HepG2 (cell line): Measurements from ENCODE around the gene TMEM258. TPM values are rescaled to one million over a fixed set of nuclear protein-coding genes. Genes with fewer than 3 reads are reported as not detected.

Experiments used
- ATAC-seq: fragments of 200-7000 bp; cut with Tn5 transposase; 3 replicates; pipeline ENCODE4 v1.9.1; 2020; ENCODE audit warnings: mild to moderate bottlenecking, moderate library complexity
- BruUV-seq: library from RNA; stranded (reverse); fragments of 400-500 nt; replicated peaks from 2 replicates; lab custom pipeline; 2021; lab: Mats Ljungman, UMichigan
- CTCF ChIA-PET: fragments of 300-600 bp; formaldehyde crosslinking; extraction: SDS; loops from one replicate; lab custom pipeline; 2021; ENCODE audit warnings: low total read pairs, inconsistent platforms, low intra/inter-chr PET ratio; lab: Yijun Ruan, JAX
- POLR2A ChIA-PET: fragments of 350-600 bp; sonication (Branson Sonifier 250); formaldehyde crosslinking; loops from one replicate; lab custom pipeline; 2020; ENCODE audit warnings: antibody characterized with exemption, inconsistent platforms; lab: Yijun Ruan, JAX
- DNase-seq: peaks from one replicate; pipeline ENCODE4 v3.0.0-alpha.2; 2015; ENCODE audit warnings: low spot score
- FAIRE-seq: peaks from 3 replicates; lab custom pipeline; 2011; peaks lifted over from hg19 to GRCh38; lab: Jason Lieb, UNC
- H2AFZ ChIP-seq: one replicate; pipeline ENCODE4 v1.6.1; 2011; ENCODE audit warnings: low read length, inconsistent platforms
- H3K27ac ChIP-seq: fragments of 300-600 bp; 3 replicates; pipeline ENCODE4 v1.8.0; 2011; ENCODE audit warnings: mixed run types, mild to moderate bottlenecking, mixed read lengths, low read length, inconsistent platforms; ENCODE audit not compliant: insufficient read depth; ENCODE audit errors: extremely low read length
- H3K27me3 ChIP-seq, 2 experiments: fragments of 200-600 bp in 1 of 2; 2 replicates in 1 of 2; 3 replicates in 1 of 2; pipeline versions ENCODE4 v1.6.0 to v1.8.0; 2011; ENCODE audit warnings: low read length in 2 of 2, mild to moderate bottlenecking in 2 of 2, moderate library complexity in 2 of 2, inconsistent platforms in 1 of 2; ENCODE audit not compliant: insufficient read depth in 2 of 2, control insufficient read depth in 1 of 2
- H3K36me3 ChIP-seq, 2 experiments: fragments of 200-600 bp in 1 of 2; replicated peaks in 1 of 2; 2 replicates in 1 of 2; 3 replicates in 1 of 2; pipeline versions ENCODE4 v1.5.1 to v1.8.0; 2011; ENCODE audit warnings: low read length in 2 of 2, inconsistent platforms in 1 of 2; ENCODE audit not compliant: insufficient read depth in 2 of 2, control insufficient read depth in 1 of 2
- H3K4me1 ChIP-seq: 2 replicates; pipeline ENCODE4 v1.5.1; 2012; ENCODE audit warnings: low read length, inconsistent platforms; ENCODE audit not compliant: insufficient read depth
- H3K4me2 ChIP-seq: 2 replicates; pipeline ENCODE4 v1.6.0; 2011; ENCODE audit warnings: low read depth, low read length, inconsistent platforms
- H3K4me3 ChIP-seq, 3 experiments: fragments of 200-600 bp in 1 of 3; sonication (generic), shearing (Covaris generic) in 1 of 3; replicated peaks in 1 of 3; 2 replicates each; pipeline ENCODE4 v1.5.1; 2011 to 2016; ENCODE audit warnings: low read length in 3 of 3, inconsistent platforms in 2 of 3, low read depth in 2 of 3, mild to moderate bottlenecking in 2 of 3, control low read depth in 1 of 3, mixed read lengths in 1 of 3; ENCODE audit not compliant: insufficient read depth in 1 of 3
- H3K79me2 ChIP-seq: one replicate; pipeline ENCODE4 v1.6.1; 2011; ENCODE audit warnings: low read length, inconsistent platforms; ENCODE audit not compliant: insufficient read depth
- H3K9ac ChIP-seq: 2 replicates; pipeline ENCODE4 v1.6.0; 2011; ENCODE audit warnings: mild to moderate bottlenecking, low read depth, low read length, inconsistent platforms; ENCODE audit not compliant: insufficient read depth
- H3K9me3 ChIP-seq: 2 replicates; pipeline ENCODE4 v1.5.1; 2012; ENCODE audit warnings: mild to moderate bottlenecking, low read length
- H4K20me1 ChIP-seq: 2 replicates; pipeline ENCODE4 v1.6.0; 2011; ENCODE audit warnings: inconsistent platforms, mild to moderate bottlenecking, low read length, moderate library complexity; ENCODE audit not compliant: insufficient read depth
- AKAP8 ChIP-seq: sonication (generic); formaldehyde crosslinking; IDR thresholded peaks from 2 replicates; pipeline ENCODE4 v1.5.1; 2020; ENCODE audit warnings: mild to moderate bottlenecking, missing genetic modification reagents
- KAT8 ChIP-seq: IDR thresholded peaks from 2 replicates; pipeline ENCODE4 v1.6.1; 2016; ENCODE audit warnings: missing genetic modification reagents, missing compliant biosample characterization
- ZNF598 ChIP-seq: sonication (generic); formaldehyde crosslinking; IDR thresholded peaks from 2 replicates; pipeline ENCODE4 v1.5.1; 2020; ENCODE audit warnings: mild to moderate bottlenecking, missing genetic modification reagents, borderline replicate concordance
- WGBS: methylation state at CpG from one replicate; pipeline ENCODE4 v1.1.6; 2017; ENCODE audit warnings: low lambda C conversion rate; 5-methylcytosine and 5-hydroxymethylcytosine counted together
- in situ Hi-C: cut with HindIII; loops from 2 replicates; pipeline ENCODE4 v1.10.0; 2017; ENCODE audit warnings: low pct_unique_long_range_greater_than_20kb; ENCODE audit not compliant: extremely low pct_ligation_motif_present
- intact Hi-C: fragments of 100-400 bp; cut with micrococcal nuclease; formaldehyde crosslinking; loops from one replicate; pipeline ENCODE4 v1.10.0; 2022; ENCODE audit not compliant: unreplicated experiment
- polyA plus RNA-seq, 8 experiments: library from polyadenylated mRNA; depleted of rRNA in 3 of 8; stranded (reverse) in 7 of 8; unstranded in 1 of 8; fragments of >200 nt; fragmentation: Illumina TruSeq in 4 of 8; extraction: Trizol in 4 of 8; gene quantifications; 2 replicates each; pipeline versions ENCODE4 v1.2.1 to v1.2.3, GENCODE V29; 2011 to 2016; ENCODE audit warnings: low read depth in 4 of 8, missing spikeins in 1 of 8, mixed read lengths in 1 of 8; ENCODE audit not compliant: insufficient read depth in 1 of 8
- total RNA-seq, 5 experiments: library from RNA; depleted of rRNA; stranded (reverse); fragments of >200 nt; fragmentation: Illumina TruSeq; extraction: Trizol; gene quantifications; 2 replicates each; pipeline ENCODE4 v1.2.3, GENCODE V29; 2016; ENCODE audit warnings: low read depth in 1 of 5
- TF ChIP-seq, protein P1 (sequence below): IDR thresholded peaks from 2 replicates; pipeline ENCODE4 v1.6.1; 2012; ENCODE audit warnings: low read length, improper control_type of control experiment

TMEM258 gene
- total and polyA plus RNA-seq, 2 of the 13 experiments (the other 11 are each of a cell fraction or from before 2014, with no cell fraction given): 175 to 424 TPM

GRCh38 chr11:61805146-61805545 lies 12.7 kb upstream of the TMEM258 start:
- no TSS peak for BruUV-seq
- no peak overlapping the region for H2AFZ ChIP-seq
- ATAC-seq: no peak
- ChIA-PET CTCF (no interaction called here), POLR2A (interaction anchor here (2.3 kb wide), 1 partner anchor 10 kb away, joined by 7 read pairs; no protein-coding TSS in a partner anchor)
- WGBS: 90% methylated on average over 1 of the region's 1 CpG
- no peaks in the 10 kb centered on the region; a peak in 1 of 5 replicates for H3K27me3 ChIP-seq
- in situ Hi-C loops: no loop called here
- H3K4me1 ChIP-seq: peaks cover 4% of the 10 kb centered on the region; the same call in 1 of the 2 replicates
- H3K4me2 ChIP-seq: no peak overlapping the region
- no peaks in the 10 kb centered on the region for H3K9me3 ChIP-seq
- intact Hi-C loops: no loop called here
- DNase-seq: no peak
- H3K4me3 ChIP-seq: no peak overlapping the region
- H3K36me3 ChIP-seq: peaks cover 25 to 80% of the 10 kb centered on the region in 2 experiments
- no peak overlapping the region for H3K9ac ChIP-seq
- TF ChIP-seq AKAP8 (CRISPR knock-in tag) (no peak), ZNF598 (CRISPR knock-in tag) (no peak), KAT8 (CRISPR knock-in tag) (no peak)
- TF ChIP-seq, protein P1, sequence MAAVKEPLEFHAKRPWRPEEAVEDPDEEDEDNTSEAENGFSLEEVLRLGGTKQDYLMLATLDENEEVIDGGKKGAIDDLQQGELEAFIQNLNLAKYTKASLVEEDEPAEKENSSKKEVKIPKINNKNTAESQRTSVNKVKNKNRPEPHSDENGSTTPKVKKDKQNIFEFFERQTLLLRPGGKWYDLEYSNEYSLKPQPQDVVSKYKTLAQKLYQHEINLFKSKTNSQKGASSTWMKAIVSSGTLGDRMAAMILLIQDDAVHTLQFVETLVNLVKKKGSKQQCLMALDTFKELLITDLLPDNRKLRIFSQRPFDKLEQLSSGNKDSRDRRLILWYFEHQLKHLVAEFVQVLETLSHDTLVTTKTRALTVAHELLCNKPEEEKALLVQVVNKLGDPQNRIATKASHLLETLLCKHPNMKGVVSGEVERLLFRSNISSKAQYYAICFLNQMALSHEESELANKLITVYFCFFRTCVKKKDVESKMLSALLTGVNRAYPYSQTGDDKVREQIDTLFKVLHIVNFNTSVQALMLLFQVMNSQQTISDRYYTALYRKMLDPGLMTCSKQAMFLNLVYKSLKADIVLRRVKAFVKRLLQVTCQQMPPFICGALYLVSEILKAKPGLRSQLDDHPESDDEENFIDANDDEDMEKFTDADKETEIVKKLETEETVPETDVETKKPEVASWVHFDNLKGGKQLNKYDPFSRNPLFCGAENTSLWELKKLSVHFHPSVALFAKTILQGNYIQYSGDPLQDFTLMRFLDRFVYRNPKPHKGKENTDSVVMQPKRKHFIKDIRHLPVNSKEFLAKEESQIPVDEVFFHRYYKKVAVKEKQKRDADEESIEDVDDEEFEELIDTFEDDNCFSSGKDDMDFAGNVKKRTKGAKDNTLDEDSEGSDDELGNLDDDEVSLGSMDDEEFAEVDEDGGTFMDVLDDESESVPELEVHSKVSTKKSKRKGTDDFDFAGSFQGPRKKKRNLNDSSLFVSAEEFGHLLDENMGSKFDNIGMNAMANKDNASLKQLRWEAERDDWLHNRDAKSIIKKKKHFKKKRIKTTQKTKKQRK: no peak
- FAIRE-seq: no peak
- no peaks in the 10 kb centered on the region for H3K79me2 ChIP-seq
- H3K27ac ChIP-seq: no peak overlapping the region
- no peaks in the 10 kb centered on the region for H4K20me1 ChIP-seq
